Brain microvascular endothelial cell (primary cell): ENCODE data around the gene ZFR2.

Experiments used
- DNase-seq: peaks from one replicate; pipeline ENCODE4 v3.0.0-alpha.2; 2020
- H3K27ac ChIP-seq: fragments of 250-450 bp; sonication (Bioruptor Pico); 2 replicates; pipeline ENCODE4 v1.5.1; 2020; ENCODE audit warnings: mild to moderate bottlenecking, moderate library complexity
- H3K27me3 ChIP-seq: fragments of 250-450 bp; sonication (Bioruptor Pico); replicated peaks from 2 replicates; pipeline ENCODE4 v1.5.1; 2020; ENCODE audit warnings: mild to moderate bottlenecking
- H3K36me3 ChIP-seq: fragments of 250-450 bp; sonication (Bioruptor Pico); replicated peaks from 2 replicates; pipeline ENCODE4 v1.5.1; 2020; ENCODE audit warnings: mild to moderate bottlenecking
- H3K4me3 ChIP-seq: 2 replicates; pipeline ENCODE4 v1.5.1; 2011; ENCODE audit warnings: low read depth, mild to moderate bottlenecking, control low read depth, low read length, moderate library complexity
- in situ Hi-C: cut with HindIII; loops from 2 replicates; pipeline ENCODE4 v1.10.0; 2017; ENCODE audit warnings: low sequenced_read_pairs, low pct_ligation_motif_present
- TF ChIP-seq, protein P1 (sequence below): IDR thresholded peaks from 2 replicates; pipeline ENCODE4 v1.5.1; 2011; ENCODE audit warnings: low read depth, mild to moderate bottlenecking, moderate library complexity, low read length, control low read depth, inconsistent platforms; ENCODE audit errors: missing control alignments

The ZFR2 gene

DNA sequence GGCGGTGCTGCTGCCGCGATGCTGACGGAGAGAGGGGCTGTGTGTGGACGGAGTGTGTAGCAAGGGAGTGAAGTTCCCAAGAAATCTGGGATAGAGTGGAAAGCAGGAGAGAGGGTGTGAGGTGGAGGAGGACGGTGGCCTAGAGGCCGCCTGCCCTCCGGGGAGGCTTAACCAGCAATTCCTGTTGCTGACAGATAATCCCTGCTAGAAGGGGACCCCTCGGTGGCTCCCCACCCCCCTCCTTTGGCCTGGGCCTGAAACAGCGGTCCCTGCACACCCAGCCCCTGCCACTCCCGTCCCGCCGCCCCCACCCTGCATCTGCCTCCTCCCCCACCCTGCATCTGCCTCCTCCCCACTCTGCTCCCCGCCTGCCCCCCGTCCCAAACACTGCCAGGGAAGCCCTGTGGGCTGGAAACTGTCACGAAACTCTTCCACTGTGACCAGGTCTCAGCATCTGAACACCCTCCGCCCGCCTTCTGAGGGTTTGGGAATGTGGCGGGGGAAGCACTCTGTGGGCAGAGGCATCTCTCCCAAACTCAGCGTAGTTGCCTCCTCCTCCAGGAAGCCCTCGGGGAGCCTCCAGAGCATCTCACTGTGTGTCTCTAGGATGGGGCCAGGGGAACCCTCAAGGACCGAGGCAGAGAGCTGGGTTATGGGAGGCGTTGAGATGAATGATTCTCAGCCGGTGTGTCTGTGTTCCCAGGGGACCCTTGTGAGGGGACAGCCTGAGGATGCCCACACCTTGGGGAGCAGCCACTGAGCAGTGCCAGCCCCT lies 65.5 kb downstream of the ZFR2 start:
- DNase-seq, result no peak
- in situ Hi-C loops, result no loop called here
- Histone ChIP-seq H3K36me3 (no peaks in the 10 kb centered on the region), H3K27ac (no peak overlapping the region), H3K4me3 (no peak overlapping the region), H3K27me3 (peaks cover 23% of the 10 kb centered on the region)
- TF ChIP-seq, protein P1, sequence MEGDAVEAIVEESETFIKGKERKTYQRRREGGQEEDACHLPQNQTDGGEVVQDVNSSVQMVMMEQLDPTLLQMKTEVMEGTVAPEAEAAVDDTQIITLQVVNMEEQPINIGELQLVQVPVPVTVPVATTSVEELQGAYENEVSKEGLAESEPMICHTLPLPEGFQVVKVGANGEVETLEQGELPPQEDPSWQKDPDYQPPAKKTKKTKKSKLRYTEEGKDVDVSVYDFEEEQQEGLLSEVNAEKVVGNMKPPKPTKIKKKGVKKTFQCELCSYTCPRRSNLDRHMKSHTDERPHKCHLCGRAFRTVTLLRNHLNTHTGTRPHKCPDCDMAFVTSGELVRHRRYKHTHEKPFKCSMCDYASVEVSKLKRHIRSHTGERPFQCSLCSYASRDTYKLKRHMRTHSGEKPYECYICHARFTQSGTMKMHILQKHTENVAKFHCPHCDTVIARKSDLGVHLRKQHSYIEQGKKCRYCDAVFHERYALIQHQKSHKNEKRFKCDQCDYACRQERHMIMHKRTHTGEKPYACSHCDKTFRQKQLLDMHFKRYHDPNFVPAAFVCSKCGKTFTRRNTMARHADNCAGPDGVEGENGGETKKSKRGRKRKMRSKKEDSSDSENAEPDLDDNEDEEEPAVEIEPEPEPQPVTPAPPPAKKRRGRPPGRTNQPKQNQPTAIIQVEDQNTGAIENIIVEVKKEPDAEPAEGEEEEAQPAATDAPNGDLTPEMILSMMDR, result no peak

DNA sequence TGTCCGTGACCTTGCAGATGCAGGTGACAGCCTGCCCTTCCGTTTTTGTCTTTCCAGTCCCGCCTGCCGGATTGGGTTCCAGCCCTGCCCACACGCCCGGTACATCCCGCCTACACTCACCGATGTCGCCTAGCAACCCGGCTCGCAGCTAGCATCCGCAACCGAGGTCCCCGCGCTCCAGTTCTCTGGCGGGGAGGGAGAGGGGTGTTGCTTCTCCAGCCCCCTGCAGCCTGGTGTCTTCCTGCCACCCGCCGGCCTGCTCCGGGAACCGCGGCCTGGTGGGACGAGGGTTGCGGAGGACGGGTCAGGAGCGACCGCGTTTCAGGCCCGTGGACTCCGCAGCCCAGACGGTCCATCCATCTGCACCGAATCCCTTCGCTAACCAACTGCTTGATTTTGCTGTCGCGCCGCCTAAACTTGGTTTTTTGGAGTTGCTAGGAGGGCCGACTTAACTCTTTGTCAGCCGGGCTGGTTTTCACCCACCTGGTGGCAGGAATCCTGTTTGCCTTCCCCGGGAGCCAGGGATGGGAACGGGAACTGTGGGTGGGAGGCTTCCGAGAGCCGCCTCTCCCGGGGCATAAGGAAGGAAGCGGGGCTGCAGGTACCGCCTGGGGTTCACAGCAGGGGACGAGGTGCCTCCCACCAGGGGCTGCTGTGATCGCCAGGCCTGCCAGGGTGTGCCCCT lies 67.3 kb downstream of the ZFR2 start:
- in situ Hi-C loops, result no loop called here
- Histone ChIP-seq H3K36me3 (no peaks in the 10 kb centered on the region), H3K27me3 (peaks cover 23% of the 10 kb centered on the region), H3K4me3 (no peak overlapping the region), H3K27ac (no peak overlapping the region)
- TF ChIP-seq, protein P1, result peak; percentile 47
- peak; percentile 4 for DNase-seq

DNA sequence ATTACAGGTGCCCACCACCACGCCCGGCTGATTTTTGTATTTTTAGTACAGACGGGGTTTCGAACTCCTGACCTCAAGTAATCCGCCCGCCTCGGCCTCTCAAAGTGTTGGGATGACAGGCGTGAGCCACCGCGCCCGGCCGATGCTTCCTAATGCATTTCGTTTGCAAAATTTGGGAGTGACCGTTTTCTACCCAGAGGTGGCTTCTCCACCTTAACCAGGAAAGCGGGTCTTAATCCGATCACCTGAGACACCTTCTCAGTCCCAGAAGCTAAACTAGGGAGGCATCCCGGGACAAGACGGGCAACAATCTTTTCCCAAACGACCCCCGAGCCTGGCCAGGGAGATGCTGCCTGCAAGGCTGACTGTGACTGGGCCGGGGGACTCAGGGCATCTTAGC lies 67.8 kb downstream of the ZFR2 start:
- no peak for DNase-seq
- Histone ChIP-seq H3K27me3 (peaks cover 23% of the 10 kb centered on the region), H3K4me3 (no peak overlapping the region), H3K36me3 (no peaks in the 10 kb centered on the region), H3K27ac (no peak overlapping the region)
- TF ChIP-seq, protein P1, result no peak
- in situ Hi-C loops, result no loop called here

DNA sequence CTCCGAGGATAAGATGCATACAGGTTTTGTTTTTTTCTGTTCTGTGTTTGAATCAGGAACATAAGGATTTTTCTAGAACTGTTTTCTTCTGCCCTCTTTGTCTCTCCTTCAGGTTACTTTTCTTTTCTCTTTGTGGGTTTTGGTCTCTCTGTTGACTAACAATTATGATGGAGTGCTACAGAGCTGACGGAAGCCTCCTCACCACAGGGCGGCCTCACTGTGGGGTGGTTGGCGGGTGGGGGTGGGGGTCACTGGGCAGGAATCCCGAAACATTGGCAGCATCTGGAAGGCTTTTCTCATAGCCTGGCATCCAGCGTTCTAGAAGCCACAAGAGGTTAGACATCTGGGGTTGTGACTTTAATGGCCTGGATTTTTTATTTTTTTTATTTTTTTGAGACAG lies 70.7 kb downstream of the ZFR2 start:
- peaks cover 23% of the 10 kb centered on the region for H3K27me3 ChIP-seq
- in situ Hi-C loops, result no loop called here
- no peak for DNase-seq

DNA sequence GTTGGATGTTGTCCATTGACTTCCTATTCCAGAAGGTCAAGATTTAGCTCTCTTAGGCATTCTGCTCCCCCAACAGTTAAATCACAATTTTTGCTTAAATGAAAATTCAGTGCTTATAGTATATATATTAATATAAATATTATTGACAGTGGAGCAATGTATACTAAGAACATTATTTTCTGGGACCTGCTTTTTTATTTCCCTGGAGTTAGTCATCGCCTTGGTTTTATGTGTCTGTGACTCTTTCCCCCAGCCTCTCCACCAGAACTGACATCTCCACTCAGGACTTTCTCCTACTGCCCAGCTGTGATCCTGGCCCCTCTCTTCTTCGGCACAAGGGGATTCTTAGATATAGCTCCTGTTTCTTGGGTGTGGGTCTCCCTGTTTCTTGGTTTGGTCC lies 72.5 kb downstream of the ZFR2 start:
- in situ Hi-C loops, result no loop called here
- no peak overlapping the region for H3K27ac ChIP-seq
- H3K27me3 ChIP-seq, result peaks cover 10% of the 10 kb centered on the region
- TF ChIP-seq, protein P1, result no peak
- no peak overlapping the region for H3K4me3 ChIP-seq
- H3K36me3 ChIP-seq, result no peaks in the 10 kb centered on the region
- DNase-seq, result no peak

More for the DNA sequence above, 70.7 kb downstream of the ZFR2 start:
- H3K27ac ChIP-seq, result no peak overlapping the region
- H3K4me3 ChIP-seq, result no peak overlapping the region
- H3K36me3 ChIP-seq, result no peaks in the 10 kb centered on the region
- TF ChIP-seq, protein P1, result no peak
